Panc1 (cell line): Measurements from ENCODE around the gene CCDC47.

Source experiments
- POLR2AphosphoS5 ChIP-seq: IDR thresholded peaks from 2 replicates; pipeline ENCODE4 v1.6.1; 2012; ENCODE audit warnings: mild to moderate bottlenecking, low read depth, low read length, moderate library complexity
- TCF7L2 ChIP-seq: IDR thresholded peaks from 2 replicates; pipeline ENCODE4 v1.6.1; 2011; ENCODE audit warnings: mild to moderate bottlenecking, low read depth, low read length, inconsistent platforms
- TF ChIP-seq, protein P1 (sequence below): fragments of 450-650 bp; IDR thresholded peaks from 2 replicates; pipeline ENCODE4 v1.5.1; 2017; ENCODE audit warnings: mild to moderate bottlenecking

DNA sequence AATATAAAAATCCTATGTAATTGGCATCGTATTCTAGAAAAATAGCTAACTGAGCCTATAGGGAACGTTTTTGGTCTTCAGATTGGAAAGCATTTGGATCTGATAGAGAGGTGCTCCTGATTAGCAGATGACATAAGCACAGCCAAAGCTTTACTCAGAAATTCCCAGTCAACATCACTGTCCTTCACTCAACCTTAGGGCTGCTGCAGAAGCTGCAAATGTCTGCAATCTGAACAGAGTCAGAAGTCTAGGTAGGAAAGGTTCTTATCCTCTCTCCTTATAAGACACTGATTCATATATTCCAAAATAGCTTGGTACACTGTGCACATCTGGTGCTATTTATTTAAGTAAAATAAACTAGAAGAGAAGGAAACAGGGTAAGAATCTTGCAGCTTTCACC lies 51.0 kb downstream of the CCDC47 start:
- TF ChIP-seq, protein P1, sequence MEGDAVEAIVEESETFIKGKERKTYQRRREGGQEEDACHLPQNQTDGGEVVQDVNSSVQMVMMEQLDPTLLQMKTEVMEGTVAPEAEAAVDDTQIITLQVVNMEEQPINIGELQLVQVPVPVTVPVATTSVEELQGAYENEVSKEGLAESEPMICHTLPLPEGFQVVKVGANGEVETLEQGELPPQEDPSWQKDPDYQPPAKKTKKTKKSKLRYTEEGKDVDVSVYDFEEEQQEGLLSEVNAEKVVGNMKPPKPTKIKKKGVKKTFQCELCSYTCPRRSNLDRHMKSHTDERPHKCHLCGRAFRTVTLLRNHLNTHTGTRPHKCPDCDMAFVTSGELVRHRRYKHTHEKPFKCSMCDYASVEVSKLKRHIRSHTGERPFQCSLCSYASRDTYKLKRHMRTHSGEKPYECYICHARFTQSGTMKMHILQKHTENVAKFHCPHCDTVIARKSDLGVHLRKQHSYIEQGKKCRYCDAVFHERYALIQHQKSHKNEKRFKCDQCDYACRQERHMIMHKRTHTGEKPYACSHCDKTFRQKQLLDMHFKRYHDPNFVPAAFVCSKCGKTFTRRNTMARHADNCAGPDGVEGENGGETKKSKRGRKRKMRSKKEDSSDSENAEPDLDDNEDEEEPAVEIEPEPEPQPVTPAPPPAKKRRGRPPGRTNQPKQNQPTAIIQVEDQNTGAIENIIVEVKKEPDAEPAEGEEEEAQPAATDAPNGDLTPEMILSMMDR = no peak
- no peak for TF ChIP-seq POLR2AphosphoS5
- TF ChIP-seq TCF7L2 = no peak
